ENCODE data around the gene GID4.
A peak's percentile ranks its signal among the peaks of the same experiment; 100 is the strongest.

Gene GID4

GRCh38 chr17:18045691-18046350, 6.6 kb downstream of the GID4 start:
- no peak for ATAC-seq

GRCh38 chr17:18055597-18055996, 16.4 kb downstream of the GID4 start:
- no peak for ATAC-seq

DNA sequence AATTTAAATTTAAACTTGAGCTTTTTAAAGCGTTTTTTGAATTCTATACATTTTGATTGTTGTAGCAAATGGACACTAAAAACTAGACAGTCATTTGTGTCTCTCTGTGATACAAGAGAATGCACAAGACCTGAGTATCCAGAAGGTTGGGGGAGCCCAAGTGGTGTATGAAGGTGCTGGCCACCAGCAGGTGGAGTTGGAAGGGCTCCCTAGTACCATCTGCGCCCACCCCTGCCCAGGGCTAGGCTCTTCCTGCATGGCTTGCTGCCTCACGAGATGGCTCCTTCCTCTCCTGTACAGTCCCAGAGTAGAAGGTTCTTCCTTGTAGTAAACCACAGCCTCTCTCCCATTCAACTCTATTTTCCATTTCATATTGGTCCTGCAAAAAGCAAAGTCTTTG, 17.0 kb downstream of the GID4 start:
- ATAC-seq = no peak

GRCh38 chr17:18059283-18059682, 20.1 kb downstream of the GID4 start:
- ATAC-seq = no peak

- ATAC-seq = no peak
Observed at GRCh38 chr17:18064053-18064452, 24.8 kb downstream of the GID4 start.

- ATAC-seq = no peak
Observed at GRCh38 chr17:18065546-18065945, 26.3 kb downstream of the GID4 start.

GRCh38 chr17:18066866-18067265, 27.7 kb downstream of the GID4 start:
- ATAC-seq = no peak

DNA sequence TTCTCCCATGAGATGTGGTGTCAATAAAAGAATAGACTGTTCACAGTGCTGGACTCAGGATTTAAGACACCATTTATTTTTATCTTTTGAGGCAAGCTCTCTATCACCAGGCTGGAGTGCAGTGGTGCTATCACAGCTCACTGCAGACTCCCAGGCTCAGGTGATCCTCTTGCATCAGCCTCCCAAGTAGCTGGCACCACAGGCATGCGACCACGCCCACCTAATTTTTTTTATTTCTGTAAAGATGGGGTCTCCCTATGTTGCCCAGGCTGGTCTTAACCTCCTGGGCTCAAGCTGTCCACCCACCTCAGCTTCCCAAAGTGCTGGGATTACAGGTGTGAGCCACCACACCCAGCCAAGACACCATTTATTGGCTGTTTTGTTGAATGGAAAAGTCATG, 29.9 kb downstream of the GID4 start:
- no peak for ATAC-seq

DNA sequence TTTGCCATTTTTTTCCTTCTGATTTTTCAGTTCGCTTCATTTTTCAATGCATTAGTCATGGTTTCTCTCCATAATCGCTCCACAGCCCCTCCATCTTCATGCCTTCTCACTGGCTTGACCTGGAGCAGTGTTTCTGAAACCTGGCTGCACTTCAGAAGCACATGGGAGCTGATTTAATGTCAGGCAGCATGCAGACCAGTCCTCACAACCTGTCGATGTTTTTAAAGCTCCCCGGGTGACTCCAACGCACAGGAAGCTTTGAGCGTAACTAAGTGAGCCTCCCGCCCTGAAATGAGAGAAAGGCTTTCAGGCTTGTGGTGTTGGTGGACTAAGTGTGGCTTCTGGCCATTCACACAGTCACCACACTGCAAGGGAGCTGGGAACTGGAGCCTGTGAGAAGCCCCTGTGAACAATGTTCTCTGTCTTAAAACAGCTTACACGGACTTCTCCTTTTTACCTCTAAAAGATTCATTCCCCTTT, 31.7 kb downstream of the GID4 start:
- no peak for ATAC-seq

GRCh38 chr17:18071751-18072150, 32.5 kb downstream of the GID4 start:
- ATAC-seq = no peak

DNA sequence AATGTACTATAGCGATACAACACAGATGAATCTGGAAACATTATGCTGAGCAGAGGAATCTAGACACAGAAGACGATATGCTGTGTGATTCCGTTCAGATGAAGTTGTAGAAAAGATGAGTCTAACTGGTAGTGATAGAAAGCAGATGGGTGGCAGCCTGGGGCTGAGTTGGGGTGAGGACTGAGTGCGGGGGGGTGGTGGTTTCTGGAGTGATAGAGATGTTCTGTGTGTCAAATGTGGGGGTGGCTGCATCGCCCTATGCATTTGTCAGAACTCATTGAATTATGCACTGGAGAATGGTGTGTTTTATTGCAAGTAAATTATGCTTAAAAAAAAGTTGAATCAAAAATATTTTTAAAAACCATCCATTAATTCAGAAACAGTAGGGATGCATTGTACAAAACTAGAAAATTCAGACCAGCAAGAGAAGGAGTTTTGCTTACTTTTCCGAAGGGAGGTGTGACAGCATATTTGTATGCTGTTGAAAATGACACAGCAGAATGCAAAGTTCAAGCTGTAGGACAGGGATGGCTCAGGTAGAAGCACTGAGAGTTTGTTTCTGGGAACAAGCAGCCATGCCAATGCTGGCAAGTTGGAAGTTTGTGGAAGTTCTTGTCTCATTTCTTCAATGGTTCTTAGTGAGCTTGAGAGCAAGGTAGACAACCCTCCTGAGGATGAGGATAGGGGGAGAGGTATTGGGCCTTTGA, 35.5 kb downstream of the GID4 start:
- no peak for ATAC-seq

- no peak for ATAC-seq
Observed at GRCh38 chr17:18076936-18077335, 37.7 kb downstream of the GID4 start.

DNA sequence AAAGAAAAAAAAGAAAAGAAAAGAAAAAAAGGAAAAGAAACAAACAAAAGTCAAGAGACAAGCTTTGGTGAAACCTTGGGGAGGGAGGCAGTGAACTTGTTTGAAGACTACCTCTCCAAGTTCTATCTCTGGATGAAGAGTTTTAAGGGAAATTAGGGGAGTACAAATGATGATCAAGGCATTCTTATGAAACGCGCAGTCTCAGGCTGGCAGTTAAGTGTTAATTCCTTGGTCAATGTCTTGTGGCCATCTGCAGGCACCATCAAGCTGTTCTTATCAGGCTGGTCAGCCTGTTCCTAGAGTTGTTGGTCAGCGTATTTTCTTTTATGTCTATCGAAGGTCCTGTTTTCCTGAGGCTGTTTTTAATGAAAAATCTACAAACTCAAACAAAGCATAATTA, 40.3 kb downstream of the GID4 start:
- no peak for ATAC-seq

- ATAC-seq = no peak
Observed at GRCh38 chr17:18084256-18084655, 45.0 kb downstream of the GID4 start.

GRCh38 chr17:18087610-18088491, 48.6 kb downstream of the GID4 start, which contains the start of gene DRG2:
TSS of gene DRG2 (plus strand) at chr17:18087948. CDS start at chr17:18088024, 76 bp downstream.
- peak; percentile 94 to 95 for ATAC-seq

DNA sequence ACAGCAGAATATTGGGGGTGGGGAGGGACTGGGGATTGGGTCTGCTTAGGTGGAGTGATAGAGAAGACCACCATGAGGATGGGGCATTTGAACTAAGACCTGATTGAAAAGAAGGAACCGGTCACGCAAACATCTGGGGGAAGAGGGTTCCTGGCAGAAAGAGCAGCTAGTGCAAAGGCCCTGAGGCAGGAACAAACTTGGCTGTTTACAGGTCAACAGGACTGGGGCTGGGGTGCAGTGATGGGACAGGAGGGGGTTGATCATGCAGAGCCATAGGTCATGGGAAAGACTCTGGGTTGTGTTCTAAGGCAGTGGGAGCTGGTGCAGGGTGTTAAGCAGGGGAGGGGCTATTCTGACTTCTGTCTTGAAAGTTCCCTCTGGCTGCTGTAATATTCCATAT, 50.4 kb downstream of the GID4 start:
- no peak for ATAC-seq

- peak in 1 of 2 donors; percentile 48 for ATAC-seq
Observed at GRCh38 chr17:18093616-18094408, 54.6 kb downstream of the GID4 start.

DNA sequence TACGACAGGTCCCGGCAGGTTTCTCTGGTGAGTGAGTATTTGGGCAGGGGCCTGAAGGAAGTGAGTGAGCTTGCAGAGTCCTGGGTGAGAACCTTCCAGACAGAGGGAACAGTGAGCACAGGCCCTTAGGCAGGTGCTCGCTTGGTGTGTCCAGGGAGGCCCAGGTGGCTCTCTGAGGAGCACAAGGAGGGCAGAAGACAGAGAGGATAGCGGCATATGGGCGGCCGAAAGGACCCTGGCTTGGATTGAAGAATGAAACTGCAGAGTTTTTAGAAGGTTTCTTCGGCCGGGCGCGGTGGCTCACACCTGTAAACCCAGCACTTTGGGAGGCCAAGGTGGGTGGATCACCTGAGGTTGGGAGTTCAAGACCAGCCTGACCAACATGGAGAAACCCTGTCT, 55.2 kb downstream of the GID4 start:
- no peak for ATAC-seq

- no peak for ATAC-seq
Observed at GRCh38 chr17:18099516-18099915, 60.3 kb downstream of the GID4 start.

DNA sequence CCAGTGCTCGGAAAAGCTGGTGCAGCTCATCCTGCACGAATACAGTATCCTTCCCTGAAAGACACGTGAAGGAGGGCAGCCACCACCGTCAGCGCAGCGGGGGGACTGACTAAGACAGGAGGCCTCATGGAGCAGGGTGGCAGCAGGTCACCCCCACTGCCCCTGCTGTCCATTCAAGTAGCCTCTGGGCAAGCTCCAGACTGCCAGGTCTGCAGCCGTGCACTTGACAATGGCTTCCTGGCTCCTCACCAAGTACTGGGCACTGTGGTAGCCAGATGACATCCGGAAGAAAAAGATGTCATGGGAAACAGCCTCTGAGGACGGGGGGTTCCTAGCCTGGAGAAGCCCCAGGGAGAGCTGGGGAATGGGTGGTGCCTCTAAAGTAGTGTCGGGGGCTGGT, 61.4 kb downstream of the GID4 start:
- ATAC-seq = no peak

GRCh38 chr17:18101828-18102227, 62.6 kb downstream of the GID4 start:
- ATAC-seq = no peak

- ATAC-seq = no peak
Observed at GRCh38 chr17:18102640-18103039, 63.4 kb downstream of the GID4 start.

- ATAC-seq = no peak
Observed at GRCh38 chr17:18105027-18105426, 65.8 kb downstream of the GID4 start.
